Lower leg skin (tissue), 3 donors: ENCODE measurements around the gene ZFYVE28.

Experiments
- CTCF ChIP-seq, 3 donors: fragments of 450-650 bp; IDR thresholded peaks; one replicate each; pipeline ENCODE4 v1.5.1; 2016; ENCODE audit warnings: antibody characterized with exemption in 3 of 3, mild to moderate bottlenecking in 3 of 3, moderate library complexity in 2 of 3
- POLR2A ChIP-seq, 2 donors: fragments of 450-650 bp; IDR thresholded peaks; one replicate each; pipeline ENCODE4 v1.6.1; 2016 to 2017; ENCODE audit warnings: antibody characterized with exemption in 2 of 2, mild to moderate bottlenecking in 1 of 2, moderate library complexity in 1 of 2

- TF ChIP-seq POLR2A (IDR thresholded peaks at IDR 0.05): no peak
- TF ChIP-seq CTCF (IDR thresholded peaks at IDR 0.05): no peak
Observed at GRCh38 chr4:2300431-2301224, 117.8 kb downstream of the ZFYVE28 start.
